C4-2B (cell line): Measurements from ENCODE around the gene MAN1A1.

Experiments
- H3K27ac ChIP-seq: fragments of 450-650 bp; 2 replicates; pipeline ENCODE4 v1.5.1; 2017
- ZFX ChIP-seq: fragments of 450-650 bp; IDR thresholded peaks from 2 replicates; pipeline ENCODE4 v1.6.1; 2017
- TF ChIP-seq, protein P1 (sequence below): fragments of 450-650 bp; conservative IDR thresholded peaks from 2 replicates; pipeline ENCODE4 v1.5.1; 2017; ENCODE audit warnings: mild to moderate bottlenecking

Gene MAN1A1

GRCh38 chr6:119325559-119326265 is 23.8 kb downstream of the MAN1A1 start:
- TF ChIP-seq ZFX, result no peak
- TF ChIP-seq, protein P1, sequence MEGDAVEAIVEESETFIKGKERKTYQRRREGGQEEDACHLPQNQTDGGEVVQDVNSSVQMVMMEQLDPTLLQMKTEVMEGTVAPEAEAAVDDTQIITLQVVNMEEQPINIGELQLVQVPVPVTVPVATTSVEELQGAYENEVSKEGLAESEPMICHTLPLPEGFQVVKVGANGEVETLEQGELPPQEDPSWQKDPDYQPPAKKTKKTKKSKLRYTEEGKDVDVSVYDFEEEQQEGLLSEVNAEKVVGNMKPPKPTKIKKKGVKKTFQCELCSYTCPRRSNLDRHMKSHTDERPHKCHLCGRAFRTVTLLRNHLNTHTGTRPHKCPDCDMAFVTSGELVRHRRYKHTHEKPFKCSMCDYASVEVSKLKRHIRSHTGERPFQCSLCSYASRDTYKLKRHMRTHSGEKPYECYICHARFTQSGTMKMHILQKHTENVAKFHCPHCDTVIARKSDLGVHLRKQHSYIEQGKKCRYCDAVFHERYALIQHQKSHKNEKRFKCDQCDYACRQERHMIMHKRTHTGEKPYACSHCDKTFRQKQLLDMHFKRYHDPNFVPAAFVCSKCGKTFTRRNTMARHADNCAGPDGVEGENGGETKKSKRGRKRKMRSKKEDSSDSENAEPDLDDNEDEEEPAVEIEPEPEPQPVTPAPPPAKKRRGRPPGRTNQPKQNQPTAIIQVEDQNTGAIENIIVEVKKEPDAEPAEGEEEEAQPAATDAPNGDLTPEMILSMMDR, result no peak
- no peak overlapping the region for H3K27ac ChIP-seq

DNA sequence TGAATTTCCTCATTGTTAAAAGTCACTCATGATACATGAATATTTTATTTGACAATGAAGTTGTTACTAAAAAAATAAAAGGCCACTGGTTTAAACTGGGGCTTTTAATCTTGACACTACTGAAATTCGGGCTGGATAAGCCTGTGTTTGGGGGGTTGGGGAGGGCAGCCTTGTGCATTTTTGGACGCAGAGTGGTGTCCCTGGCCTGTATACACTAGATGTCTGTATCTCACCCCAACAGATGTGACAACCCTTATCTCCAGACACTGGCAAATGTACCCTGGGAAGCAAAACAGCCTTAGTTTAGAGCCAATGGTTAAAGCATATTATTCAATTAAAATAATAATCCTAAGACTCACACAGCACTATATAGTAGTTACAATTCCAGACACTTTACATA is 24.8 kb downstream of the MAN1A1 start:
- TF ChIP-seq, protein P1, result no peak
- TF ChIP-seq ZFX, result no peak
- no peak overlapping the region for H3K27ac ChIP-seq

DNA sequence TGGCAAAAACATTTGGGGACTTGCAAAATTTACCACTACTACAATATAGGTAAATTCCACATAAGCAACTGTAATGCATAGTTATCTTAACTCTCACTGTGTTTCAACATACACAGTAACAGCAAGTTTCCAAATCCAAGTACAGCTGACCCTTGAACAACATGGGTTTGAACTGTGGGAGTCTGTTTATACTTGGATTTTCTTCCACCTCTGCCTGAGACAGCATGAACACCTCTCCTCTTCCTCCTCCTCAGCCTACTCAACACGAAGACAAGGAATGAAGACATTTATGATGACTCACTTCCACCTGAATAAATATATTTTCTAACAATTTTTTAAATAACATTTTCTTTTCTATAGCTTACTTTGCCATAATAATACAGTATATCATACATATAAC is 25.6 kb downstream of the MAN1A1 start:
- TF ChIP-seq ZFX, result no peak
- TF ChIP-seq, protein P1, result no peak
- no peak overlapping the region for H3K27ac ChIP-seq

DNA sequence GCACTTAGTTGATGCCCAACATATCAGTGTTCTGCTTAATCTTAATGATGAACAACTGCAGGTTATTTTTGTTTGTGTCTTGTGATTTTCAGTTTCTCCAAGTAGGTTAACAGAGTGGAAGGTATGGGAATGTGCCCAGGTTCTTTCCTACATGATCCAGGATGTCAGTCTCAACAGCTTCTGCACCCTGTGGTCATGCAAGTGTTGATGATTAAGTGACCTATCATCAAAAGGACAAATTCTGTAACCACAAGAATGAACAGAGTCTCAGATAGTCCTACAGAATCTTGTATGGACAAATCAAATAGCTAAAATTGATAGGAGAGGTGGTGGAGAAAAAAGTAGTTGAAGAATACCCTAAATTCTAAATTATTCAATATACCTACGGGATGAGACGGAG is 26.1 kb downstream of the MAN1A1 start:
- H3K27ac ChIP-seq, result no peak overlapping the region
- TF ChIP-seq ZFX, result no peak
- TF ChIP-seq, protein P1, result no peak

DNA sequence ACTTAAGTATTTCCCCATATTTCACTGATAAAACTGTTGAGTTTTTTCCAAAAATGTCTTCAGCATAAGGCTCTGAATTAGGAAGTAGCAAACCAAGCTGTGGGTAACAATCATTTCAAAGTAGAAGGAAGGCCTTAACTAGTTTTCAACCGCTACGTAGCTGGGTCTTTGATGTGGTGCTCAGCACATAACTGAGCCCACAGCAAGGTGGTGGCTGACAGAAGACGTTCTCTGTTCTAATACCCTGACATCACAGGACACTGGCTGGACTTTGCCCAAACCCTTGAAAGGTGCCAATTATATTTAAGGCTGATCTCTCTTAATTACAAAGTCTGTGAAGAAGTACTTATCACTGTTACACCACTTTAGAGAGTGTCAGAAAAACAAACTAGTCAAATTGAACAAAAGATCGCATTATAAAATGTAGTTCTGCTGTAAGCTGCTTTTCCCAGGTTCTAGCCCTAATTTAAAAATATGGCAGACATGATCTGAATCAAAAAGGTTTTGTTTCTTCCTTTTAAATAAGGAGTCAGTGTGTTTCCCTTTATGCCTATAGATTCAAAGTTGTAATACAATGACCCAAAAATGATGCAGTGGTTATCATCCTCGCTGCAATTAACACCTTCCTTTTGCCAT is 26.7 kb downstream of the MAN1A1 start:
- TF ChIP-seq ZFX, result no peak
- TF ChIP-seq, protein P1, result no peak
- no peak overlapping the region for H3K27ac ChIP-seq

GRCh38 chr6:119322034-119322433 is 27.5 kb downstream of the MAN1A1 start:
- no peak for TF ChIP-seq ZFX
- TF ChIP-seq, protein P1, result no peak
- H3K27ac ChIP-seq, result no peak overlapping the region

- H3K27ac ChIP-seq, result no peak overlapping the region
- TF ChIP-seq, protein P1, result no peak
- TF ChIP-seq ZFX, result no peak
Observed at GRCh38 chr6:119319694-119320093, 29.9 kb downstream of the MAN1A1 start.
